HG03064 (cell line): ENCODE measurements around the gene B4GALNT1.
A peak's percentile ranks its signal among the peaks of the same experiment; 100 is the strongest.
"Not testable (repeated sequence)": the region's sequence is repeated elsewhere in the genome, so short reads cannot be mapped to it uniquely, and the experiment has no call there.

Source experiments
- ATAC-seq: cut with Tn5 transposase; IDR thresholded peaks from one replicate; pipeline ENCODE4 v1.9.1; 2021; ENCODE audit warnings: low read depth; ENCODE audit not compliant: unreplicated experiment

B4GALNT1 gene

DNA sequence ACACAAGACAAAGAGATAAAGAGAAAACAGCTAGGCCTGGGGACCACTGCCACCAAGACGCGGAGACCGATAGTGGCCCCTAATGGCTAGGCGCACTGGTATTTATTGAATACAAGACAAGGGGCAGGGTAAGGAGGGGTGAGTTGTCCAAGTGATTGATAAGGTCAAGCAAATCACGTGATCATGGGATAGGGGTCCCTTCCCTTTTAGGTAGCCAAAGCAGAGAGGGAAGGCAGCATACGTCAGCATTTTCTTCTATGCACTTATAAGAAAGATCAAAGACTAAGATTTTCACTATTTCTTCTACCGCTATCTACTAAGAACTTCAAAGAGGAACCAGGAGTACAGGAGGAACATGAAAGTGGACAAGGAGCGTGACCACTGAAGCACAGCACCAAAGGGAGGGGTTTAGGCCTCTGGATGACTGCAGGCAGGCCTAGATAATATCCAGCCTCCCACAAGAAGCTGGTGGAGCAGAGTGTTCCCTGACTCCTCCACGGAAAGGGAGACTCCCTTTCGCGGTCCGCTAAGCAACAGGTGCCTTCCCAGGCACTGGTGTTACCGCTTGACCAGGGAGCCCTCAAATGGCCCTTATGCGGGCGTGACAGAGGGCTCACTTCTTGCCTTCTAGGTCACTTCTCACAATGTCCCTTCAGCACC, 43.9 kb downstream of the B4GALNT1 start:
- ATAC-seq: not testable (repeated sequence)

DNA sequence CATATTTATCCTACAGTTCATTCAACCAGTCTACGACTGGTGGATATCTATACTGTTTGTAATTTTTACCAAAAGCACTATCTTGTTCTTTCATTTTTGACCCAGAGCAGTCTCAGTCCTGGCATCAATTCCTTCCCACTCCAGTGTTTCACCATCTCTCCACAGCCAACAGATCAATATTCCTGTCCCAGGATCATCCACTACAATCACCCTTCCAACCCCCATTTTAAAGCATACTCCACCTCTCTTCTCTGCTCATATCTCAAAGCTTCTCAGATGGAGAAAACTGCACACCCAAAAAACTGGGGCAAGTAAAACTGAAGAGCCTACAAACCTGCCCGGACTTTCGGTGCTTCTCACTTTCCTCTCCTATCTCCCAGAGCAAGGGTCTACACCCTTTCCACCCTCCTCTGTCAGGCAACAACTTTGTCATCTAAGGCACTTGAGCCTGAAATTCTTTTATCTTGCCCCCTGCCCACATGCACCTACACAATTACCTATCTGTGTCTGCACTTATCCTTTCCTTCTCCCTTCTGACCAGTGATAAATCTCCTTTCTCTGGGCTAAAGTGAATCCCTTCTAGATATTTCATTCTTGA, 46.1 kb downstream of the B4GALNT1 start:
- ATAC-seq: no peak

DNA sequence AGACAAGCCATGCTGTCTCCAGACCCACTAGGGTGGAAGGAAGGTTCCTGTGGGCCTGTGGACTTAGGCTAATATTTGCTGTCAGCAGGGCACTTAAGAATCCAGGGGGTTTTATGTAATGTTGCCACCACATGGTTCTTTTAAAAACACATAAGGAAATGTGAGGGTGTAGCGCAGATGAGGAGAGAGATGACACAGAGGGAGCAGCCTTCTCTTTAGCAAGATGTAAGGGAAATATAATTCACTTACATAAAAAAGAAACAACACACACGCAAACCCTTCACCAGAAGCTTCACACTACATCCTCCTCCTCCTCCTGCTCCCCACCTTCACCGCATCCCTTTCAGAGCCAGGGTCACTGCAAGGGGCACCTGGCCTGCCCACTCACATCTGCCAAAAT, 46.9 kb downstream of the B4GALNT1 start:
- no peak for ATAC-seq

DNA sequence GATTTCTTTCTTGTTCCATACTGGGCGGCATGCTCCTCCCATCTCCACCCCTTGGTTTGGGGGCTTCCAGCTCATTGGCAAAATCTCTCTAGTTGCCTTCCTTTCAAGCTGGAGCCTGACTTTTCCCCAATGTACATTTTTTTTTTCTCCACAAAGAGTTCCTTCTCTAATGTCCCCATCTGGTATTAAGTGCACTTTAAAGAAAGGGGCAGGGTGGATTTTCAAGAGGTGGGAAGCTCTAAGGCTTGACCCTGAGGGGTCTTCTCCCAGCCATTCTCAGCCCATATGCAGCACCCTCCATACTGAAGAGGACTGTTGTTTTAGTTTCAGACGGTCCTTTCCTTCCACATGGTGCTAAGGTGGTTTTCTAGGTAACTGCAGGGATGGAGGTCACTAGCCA, 47.8 kb downstream of the B4GALNT1 start:
- no peak for ATAC-seq

DNA sequence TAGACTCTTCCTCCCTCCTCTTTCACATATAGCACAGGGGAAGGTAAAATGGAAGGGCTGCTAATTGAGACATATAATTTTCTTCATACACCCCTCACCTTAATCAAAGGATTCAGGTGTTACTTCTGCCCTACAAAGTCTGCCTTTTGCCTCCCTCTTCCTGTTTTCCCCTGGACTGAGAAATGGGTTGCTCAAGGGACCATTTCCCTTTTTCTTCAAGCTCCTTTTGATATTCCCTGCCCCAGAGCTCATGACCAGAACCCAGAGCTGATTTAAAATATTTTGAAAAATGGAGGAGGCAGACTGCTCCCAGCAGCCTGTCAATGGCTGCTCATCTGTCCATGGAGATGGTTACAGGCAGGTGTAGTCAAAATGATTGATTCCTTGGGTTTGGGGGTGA, 48.3 kb downstream of the B4GALNT1 start:
- ATAC-seq: no peak

DNA sequence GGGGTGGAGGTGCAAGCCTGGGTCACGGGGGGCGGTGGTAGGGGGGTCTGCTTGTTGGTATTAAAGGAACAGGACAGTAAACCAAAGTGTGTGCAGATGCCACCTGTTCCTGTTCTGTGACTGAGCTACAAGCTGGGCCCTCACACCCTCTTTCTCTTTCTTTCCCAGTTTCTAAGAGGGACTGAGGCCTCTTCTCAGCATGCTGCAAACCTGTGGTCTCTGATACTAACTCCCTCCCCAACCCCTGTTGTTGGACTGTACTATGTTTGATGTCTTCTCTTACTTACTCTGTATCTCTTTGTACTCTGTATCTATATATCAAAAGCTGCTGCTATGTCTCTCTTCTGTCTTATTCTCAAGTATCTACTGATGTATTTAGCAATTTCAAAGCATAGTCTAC, 49.0 kb downstream of the B4GALNT1 start:
- ATAC-seq: no peak

DNA sequence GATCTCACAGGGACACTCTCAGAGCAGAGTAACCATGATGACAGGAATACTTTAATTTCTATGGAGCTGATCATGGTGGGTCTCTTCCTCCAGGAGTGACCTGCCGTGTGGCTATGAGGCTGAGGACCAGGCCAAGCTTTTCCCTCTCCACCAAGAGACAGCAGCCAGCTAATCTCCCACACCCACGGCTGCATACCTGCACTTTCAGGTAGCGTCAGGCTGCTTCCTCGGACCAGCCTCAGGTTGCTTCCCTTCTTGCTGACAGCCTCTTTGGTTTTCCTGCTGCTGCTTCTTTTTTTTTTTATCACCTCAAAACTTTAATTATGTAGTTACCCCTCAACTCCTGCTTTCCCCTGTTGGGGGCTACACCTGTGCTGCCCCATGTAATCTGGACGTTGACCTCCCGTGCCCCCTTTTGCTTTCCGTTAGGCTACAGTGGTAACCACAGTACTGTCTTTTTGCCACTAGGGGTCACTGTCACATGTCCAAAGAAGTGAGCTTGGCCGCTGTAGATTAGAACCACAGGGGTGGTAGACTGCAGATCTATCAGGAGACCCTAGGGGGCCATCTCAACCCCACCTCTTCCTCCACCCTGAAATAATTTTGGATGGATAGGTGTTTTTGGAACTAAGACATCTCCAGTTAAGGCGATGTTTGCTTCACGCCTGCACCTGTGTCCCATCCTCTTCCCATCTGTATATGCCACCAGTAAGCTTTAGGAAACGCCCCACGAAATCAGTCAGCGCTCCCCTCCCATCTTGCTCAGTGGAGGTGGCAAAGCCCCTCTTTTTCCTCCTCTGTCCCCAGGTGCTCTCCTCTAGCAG, 49.8 kb downstream of the B4GALNT1 start:
- peak; percentile 90 for ATAC-seq

DNA sequence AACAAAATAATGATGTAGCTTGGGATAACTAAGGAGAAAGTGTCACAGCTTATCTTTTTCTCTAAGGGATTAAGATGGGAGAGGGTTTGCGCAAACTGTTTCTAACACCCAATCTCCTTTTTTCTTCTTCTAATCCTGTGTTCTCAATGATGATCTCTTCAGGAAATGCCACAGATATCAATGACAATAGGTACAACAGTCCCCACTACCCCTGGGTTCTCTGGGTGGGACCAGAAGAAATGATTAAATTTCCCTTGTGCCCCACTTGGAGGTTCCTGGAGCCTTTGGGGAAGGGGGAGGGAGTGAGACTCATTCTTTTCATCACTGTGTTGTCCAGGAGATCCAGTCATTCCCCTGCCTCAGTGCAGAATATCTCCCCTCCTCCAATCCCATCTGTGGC, 50.6 kb downstream of the B4GALNT1 start:
- ATAC-seq: no peak

DNA sequence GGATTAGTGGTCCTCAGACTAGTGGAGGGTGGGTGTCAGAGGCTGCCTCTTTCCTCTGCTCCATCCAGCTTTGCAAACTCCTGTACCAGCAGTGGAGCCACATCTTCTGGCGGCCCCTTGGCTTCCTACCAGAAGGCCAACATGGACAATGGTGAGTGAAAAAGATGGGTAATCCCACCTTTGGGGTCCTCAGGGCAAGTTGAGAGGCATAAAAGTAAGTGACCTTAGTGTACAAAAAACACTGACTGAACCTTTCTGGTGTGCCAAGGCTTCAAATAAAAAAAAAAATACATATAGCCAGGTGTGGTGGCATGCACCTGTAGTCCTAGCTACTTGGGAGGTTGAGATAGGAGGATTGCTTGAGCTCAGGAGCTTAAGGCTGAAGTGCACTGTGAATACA, 51.2 kb downstream of the B4GALNT1 start:
- no peak for ATAC-seq

DNA sequence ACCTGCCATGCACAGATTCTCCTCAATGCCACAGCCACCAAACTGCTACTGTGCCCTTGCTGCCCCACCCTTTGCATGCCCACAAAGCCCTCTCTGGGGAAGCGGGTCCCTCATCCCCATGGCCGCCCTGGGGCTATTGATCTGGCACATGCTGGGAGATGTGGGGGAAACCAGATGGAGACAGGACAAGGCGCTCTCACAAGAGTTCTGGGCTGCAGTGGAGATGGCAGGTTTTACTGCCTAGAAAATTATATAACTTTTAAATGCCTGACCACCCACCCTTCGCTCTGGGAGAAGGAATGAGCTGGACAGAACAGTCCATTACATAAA, 52.6 kb downstream of the B4GALNT1 start:
- ATAC-seq: no peak

DNA sequence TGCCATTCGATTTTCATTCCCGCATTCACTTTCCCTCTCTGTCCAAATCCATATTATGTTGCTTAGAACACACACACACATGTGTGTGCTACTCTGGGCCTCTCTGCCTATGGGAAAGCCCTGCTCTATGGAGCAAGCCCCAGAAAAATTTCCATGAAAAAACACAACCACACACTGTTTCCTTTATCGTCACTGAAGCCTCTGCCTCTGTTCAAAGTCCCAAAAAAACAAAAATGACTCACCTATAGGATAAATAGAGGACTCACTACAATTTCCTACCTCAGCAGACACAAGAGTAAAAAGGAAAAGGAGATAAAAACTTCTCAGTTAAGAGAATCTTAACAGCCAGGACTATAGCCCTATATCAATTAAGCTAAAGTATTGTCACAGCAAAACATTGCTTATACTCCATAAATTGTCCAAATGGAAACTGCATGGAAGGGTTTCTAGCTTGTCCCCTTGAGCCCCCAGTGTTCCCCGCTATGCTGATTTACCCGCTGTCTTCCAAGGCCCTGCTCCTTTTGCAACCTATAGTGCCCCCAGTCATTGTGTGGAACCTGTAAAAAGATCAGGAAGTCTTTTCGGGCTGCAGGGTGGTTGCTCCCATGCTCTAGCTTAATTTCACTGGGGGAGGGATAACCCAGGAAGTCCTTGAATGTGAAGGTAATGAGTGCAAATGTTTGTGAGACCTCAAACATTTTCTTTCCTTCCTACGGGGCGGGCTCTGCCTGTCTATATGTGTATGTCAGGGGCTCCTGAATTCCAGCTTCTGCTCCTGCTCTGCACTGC, 53.1 kb downstream of the B4GALNT1 start:
- no peak for ATAC-seq

DNA sequence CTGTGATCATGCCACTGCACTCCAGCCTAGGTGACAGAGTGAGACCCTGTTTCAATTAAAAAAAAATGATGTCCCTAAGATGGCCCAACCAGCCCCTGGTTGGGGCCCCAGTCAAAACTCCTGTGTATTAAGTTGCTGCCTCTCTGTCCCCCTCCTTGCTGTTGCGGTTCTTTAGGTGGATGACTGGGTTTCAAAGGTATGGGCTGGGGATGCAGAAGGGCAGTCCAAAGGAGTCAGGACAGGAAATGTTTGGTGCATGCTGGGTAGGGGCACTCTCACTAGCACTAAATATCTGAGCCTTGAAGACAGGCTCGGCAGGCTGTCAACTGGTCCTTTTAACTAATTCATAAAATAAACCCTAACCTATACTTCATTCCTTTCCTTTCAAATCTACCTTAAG, 54.0 kb downstream of the B4GALNT1 start:
- ATAC-seq: no peak

DNA sequence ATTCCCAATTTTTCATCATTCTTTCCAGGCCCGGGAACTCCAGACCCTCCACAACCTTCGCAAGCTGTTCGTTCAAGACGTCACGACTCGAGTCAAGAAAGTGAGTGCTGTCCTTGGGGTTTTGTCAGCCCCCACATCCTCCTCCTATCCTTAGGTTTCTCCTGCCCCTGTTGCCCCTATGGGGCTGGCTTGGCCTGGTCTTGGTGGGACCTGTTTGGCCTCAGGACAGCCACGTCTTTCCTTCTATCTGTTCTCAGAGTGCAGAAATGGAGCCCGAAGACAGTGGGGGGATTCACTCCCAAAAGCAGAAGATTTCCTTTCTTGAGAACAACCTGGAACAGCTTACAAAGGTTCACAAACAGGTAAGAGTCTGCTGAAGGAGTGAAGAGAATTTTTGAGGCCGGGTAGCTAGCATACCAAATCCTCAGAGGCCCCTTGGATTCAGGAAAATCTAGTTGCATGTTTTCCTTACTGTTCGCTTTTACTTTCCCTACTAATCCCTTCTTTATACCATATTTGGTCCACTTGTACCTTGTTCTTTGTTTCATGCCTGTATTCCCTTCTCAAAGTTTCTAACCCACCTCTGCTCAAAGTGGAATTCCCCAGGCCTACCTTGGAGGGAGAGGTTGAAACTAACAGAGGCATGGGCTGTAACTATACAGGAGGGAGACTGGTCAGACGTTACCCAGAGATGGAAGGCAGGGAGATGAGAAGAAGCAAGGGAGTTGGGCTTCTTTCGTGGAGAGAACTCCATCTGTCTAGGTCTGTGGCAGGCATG, 54.8 kb downstream of the B4GALNT1 start:
- ATAC-seq: no peak

DNA sequence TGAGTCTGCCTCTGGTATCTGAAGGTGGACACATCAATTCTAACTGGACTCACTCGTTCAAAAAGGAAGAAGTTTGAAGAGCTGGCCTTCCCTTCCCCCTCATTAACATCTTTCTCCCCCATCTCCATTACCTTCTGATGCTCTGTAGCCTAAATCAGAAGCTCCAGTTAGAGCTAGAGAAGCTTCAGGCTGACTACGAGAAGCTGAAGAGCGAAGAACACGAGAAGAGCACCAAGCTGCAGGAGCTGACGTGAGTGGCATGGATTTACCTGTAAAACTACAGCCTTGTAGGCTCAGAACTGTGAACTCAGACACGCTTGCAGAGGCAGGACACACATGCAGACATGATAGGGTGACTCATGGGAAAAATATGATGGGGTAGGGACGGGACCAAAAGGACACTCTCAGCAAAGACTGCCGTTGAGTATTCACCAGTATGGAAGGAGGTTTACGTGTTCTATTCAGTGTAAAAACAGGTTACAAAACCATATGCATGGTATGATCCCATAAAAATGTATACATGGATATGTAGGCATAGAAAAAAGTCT, 56.3 kb downstream of the B4GALNT1 start:
- ATAC-seq: no peak
